Measurements from ENCODE around the gene RHOF. TPM values are rescaled to one million over a fixed set of nuclear protein-coding genes. Genes with fewer than 3 reads are reported as not detected.

Gene RHOF
- total RNA-seq, 1 experiment from 2014 or later: 116 TPM

GRCh38 chr12:121814429-121815119 is 21.1 kb upstream of the RHOF start:
- Histone ChIP-seq H3K27ac (ENCODE audit: low read depth, low read length) (no peak overlapping the region), H3K79me2 (ENCODE audit: insufficient read depth, low read length) (peaks cover 57% of the 10 kb centered on the region), H4K20me1 (ENCODE audit: insufficient read depth) (no peaks in the 10 kb centered on the region), H3K27me3 (ENCODE audit: insufficient read depth, low read length) (no peaks in the 10 kb centered on the region), H3K9me3 (ENCODE audit: control insufficient read depth in 1 of 2, insufficient read depth in 1 of 2, low read depth in 1 of 2, low read length in 2 of 2) (no peaks in the 10 kb centered on the region), H3K9me2 (ENCODE audit: insufficient read depth) (no peaks in the 10 kb centered on the region), H2AFZ (ENCODE audit: low read depth, low read length, poor library complexity, severe bottlenecking) (no peak overlapping the region), H3K36me3 (ENCODE audit: control insufficient read depth in 1 of 2, insufficient read depth in 2 of 2, low read length in 2 of 2) (peaks cover 29 to 32% of the 10 kb centered on the region in 2 experiments; a peak in 3 of 4 replicates), H3K4me2 (ENCODE audit: low read length) (no peak overlapping the region), H3K9ac (ENCODE audit: low read length) (no peak overlapping the region), H3K4me1 (ENCODE audit: control insufficient read depth in 1 of 2, insufficient read depth in 2 of 2, low read length in 2 of 2) (peaks cover 6 to 26% of the 10 kb centered on the region in 2 experiments), H3K4me3 (replicated peaks in 1 of 2; ENCODE audit: low read depth in 1 of 2, low read length in 2 of 2) (no peak overlapping the region)
- ChIA-PET CTCF (no interaction called here), POLR2A (no interaction called here), RAD21 (ENCODE audit: low non-redundant PET in 1 of 2, low total read pairs in 2 of 2, uncharacterized antibody in 2 of 2, unreplicated experiment in 2 of 2) (no interaction called here)
- DNase-seq (ENCODE audit: low read depth, low spot score) (no peak), ATAC-seq (no peak)
- intact Hi-C loops (cut with micrococcal nuclease): no loop called here
- TF ChIP-seq FOSL1 (IDR thresholded peaks at IDR 0.05; ENCODE audit: low read depth) (no peak), ATF3 (IDR thresholded peaks at IDR 0.05) (no peak), POLR2A (IDR thresholded peaks at IDR 0.05; ENCODE audit: borderline replicate concordance, extremely low read depth, insufficient read depth, insufficient read length) (no peak), CBX3 (IDR thresholded peaks at IDR 0.05; ENCODE audit: low read depth) (no peak), SP1 (IDR thresholded peaks at IDR 0.05; ENCODE audit: low read depth) (no peak), EGR1 (IDR thresholded peaks at IDR 0.05; ENCODE audit: low read depth) (no peak), CEBPB (IDR thresholded peaks at IDR 0.05; ENCODE audit: low read depth) (no peak), MAX (IDR thresholded peaks at IDR 0.05) (no peak), REST (IDR thresholded peaks at IDR 0.05; ENCODE audit: low read depth) (no peak), RAD21 (IDR thresholded peaks at IDR 0.05; ENCODE audit: low read depth) (no peak), ZFX (IDR thresholded peaks at IDR 0.05) (no peak), YY1 (IDR thresholded peaks at IDR 0.05; ENCODE audit: extremely low read depth, insufficient replicate concordance, low read depth, low read length) (no peak), POLR2AphosphoS5 (IDR thresholded peaks at IDR 0.05; ENCODE audit: low read depth, low read length) (no peak), JUND (IDR thresholded peaks at IDR 0.05) (no peak), EZH2 (IDR thresholded peaks at IDR 0.05) (no peak), TCF7L2 (IDR thresholded peaks at IDR 0.05; ENCODE audit: borderline replicate concordance, extremely low read depth, insufficient read depth, insufficient read length) (no peak)
- no TSS peak for BruUV-seq (replicated peaks)

All from HCT116 (cell line).